ENCODE data around the gene BEAN1.

BEAN1 gene

DNA sequence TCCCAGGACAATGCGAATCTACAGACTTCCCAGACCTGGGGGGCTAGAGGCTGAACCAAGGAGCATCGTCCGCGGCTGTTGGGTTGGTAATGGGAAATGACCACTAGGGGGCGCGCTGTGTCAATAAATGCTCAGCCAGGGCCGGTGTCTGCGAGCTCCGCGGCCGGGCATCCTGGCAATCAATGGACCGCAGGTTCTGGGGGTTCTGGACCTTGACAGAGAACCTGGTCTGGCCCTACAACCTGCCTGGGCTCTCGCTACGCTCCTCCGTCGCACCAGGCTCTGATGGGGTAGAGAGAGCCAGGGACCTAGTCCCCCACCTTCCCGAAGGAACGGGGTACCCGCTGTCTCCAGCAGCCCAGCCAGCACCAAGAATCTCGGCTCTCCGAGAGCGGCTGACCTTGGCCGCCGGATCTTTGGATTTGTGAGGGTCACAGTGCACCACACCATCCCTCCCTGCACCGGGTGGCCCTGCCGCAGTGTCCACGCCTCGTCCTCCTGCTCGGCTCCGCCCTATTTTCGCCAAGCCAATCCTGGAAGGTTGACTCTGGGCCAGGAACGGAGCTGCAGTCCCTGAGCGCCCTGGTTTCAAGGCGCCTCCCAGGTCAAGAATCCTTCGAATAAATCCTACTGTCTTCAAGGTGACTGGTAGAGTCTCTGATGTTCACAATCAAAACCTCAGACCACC, 20.4 kb upstream of the BEAN1 start:
- Histone ChIP-seq H3K27ac (ENCODE audit: insufficient read depth, low read length, poor library complexity, severe bottlenecking) (no peak overlapping the region), H3K27me3 (replicated peaks; ENCODE audit: control insufficient read depth, insufficient read depth, low read length, poor library complexity, severe bottlenecking) (no peaks in the 10 kb centered on the region), H3K9me3 (ENCODE audit: control insufficient read depth, low read length) (no peaks in the 10 kb centered on the region), H3K4me1 (ENCODE audit: control insufficient read depth, insufficient read depth, low read length, poor library complexity, severe bottlenecking) (peaks cover 24% of the 10 kb centered on the region), H3K36me3 (ENCODE audit: control insufficient read depth, insufficient read depth, low read length) (peaks cover 3% of the 10 kb centered on the region), H3K4me3 (ENCODE audit: insufficient read depth, low read depth, low read length, poor library complexity, severe bottlenecking) (peak overlapping the region; percentile 58)
- DNase-seq: peak; percentile 65 to 80 (median 74)

DNA sequence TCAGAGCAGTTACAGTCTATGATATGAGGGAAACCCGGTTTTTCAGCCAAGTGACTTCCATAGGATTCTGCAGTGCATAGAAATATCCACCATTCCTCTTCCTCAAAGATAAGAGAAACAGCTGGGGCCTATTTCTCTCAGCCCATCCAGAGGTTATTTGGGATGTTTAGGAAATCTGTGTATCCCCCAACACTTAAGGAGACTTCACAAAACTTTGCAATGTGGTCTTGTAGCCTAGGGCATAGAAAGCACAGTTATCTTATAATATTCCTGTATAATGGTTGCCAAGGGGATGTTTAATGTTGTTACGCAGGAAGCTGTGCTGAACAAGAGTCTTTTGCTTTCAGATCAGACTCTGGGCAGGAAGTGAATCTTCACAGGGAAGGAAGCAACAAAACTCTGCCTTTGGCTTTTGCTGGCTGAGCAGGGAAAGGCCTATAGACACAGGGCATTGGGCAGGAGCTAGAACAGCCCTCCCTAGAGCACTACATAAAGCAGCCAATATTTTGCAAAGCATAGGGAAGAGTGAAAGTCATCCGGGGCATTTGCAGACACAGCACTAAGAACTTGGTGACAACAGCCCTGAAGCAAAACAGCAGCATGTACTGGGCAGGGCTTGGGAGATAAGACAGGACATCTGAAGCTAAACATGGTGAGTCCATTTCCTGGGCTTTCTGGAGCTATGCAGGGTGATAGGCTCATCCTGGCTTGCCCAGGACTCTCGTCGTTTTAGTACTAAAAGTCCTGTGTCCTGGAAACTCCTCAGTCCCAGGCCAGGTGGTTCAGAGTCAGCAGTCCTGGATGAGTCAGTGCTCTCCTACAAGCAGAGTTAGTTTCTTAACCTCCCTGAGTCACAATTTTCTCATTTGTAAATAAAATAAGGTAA, 18.7 kb upstream of the BEAN1 start:
- Histone ChIP-seq H3K4me1 (ENCODE audit: control insufficient read depth, insufficient read depth, low read length, poor library complexity, severe bottlenecking) (peaks cover 24% of the 10 kb centered on the region), H3K36me3 (ENCODE audit: control insufficient read depth, insufficient read depth, low read length) (peaks cover 3% of the 10 kb centered on the region), H3K9me3 (ENCODE audit: control insufficient read depth, low read length) (no peaks in the 10 kb centered on the region), H3K27ac (ENCODE audit: insufficient read depth, low read length, poor library complexity, severe bottlenecking) (peak overlapping the region; percentile 44), H3K27me3 (replicated peaks; ENCODE audit: control insufficient read depth, insufficient read depth, low read length, poor library complexity, severe bottlenecking) (no peaks in the 10 kb centered on the region), H3K4me3 (ENCODE audit: insufficient read depth, low read depth, low read length, poor library complexity, severe bottlenecking) (peak overlapping the region; percentile 35)
- DNase-seq: no peak

DNA sequence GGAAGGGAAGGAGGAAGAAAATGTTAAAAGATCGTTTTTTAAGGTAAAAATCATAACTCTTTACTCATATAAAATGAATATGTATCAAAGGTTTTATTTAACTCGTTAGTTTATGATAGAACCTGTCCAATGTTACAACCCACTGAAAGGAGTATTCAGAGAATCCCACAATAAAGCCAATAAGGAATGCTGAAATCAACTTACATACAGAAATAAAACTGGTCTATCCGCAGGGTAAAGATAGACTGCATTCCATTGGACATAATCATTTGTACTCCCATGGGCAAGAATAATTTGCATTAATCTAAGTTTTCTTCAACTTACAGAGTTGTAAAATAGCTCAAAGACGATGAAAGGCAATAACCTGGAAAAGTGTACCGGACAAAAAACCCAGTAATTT, 17.9 kb upstream of the BEAN1 start:
- no peaks in the 10 kb centered on the region for H3K27me3 ChIP-seq (replicated peaks; ENCODE audit: control insufficient read depth, insufficient read depth, low read length, poor library complexity, severe bottlenecking)
- H3K4me1 ChIP-seq (ENCODE audit: control insufficient read depth, insufficient read depth, low read length, poor library complexity, severe bottlenecking): peaks cover 24% of the 10 kb centered on the region
- peaks cover 3% of the 10 kb centered on the region for H3K36me3 ChIP-seq (ENCODE audit: control insufficient read depth, insufficient read depth, low read length)
- no peak overlapping the region for H3K4me3 ChIP-seq (ENCODE audit: insufficient read depth, low read depth, low read length, poor library complexity, severe bottlenecking)
- no peak for DNase-seq
- H3K27ac ChIP-seq (ENCODE audit: insufficient read depth, low read length, poor library complexity, severe bottlenecking): no peak overlapping the region
- H3K9me3 ChIP-seq (ENCODE audit: control insufficient read depth, low read length): no peaks in the 10 kb centered on the region

DNA sequence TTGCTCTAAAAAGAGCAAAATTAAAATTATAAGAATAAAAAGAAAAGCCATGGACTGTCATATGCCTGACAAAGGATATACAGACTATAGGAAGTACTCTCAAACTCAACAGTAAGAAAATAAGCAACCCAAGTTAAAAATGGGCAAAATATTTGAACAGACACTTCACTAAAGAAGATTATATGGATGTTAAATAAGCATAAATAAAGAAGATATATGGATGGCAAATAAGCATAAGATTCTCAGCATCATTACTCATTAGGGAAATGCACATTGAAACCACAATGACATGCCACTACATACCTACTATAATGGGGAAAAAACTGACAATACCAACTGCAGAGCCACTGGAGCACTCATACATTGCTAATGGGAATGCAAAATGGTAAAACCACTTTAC, 14.9 kb upstream of the BEAN1 start:
- no peak for DNase-seq

DNA sequence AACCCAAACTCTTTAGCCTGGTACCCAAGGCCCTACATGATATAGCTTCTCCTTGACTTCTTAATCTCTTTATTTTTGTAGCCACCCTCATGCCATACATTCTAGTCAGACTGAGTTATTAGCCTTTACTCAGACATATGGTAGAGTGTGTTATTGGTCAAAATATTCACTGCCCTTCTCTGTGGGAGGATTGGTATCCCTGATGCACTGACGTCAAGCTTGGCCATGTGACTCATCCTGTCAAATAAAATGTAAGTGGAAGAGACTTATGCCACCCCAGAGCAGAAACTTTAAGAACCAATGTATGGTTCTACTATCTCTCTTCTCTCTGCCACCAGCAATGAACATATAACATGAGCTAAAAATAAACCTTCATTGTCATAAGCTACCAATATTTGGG, 12.2 kb upstream of the BEAN1 start:
- no peak overlapping the region for H3K27ac ChIP-seq (ENCODE audit: insufficient read depth, low read length, poor library complexity, severe bottlenecking)
- DNase-seq: no peak
- no peaks in the 10 kb centered on the region for H3K27me3 ChIP-seq (replicated peaks; ENCODE audit: control insufficient read depth, insufficient read depth, low read length, poor library complexity, severe bottlenecking)
- H3K4me3 ChIP-seq (ENCODE audit: insufficient read depth, low read depth, low read length, poor library complexity, severe bottlenecking): no peak overlapping the region
- H3K4me1 ChIP-seq (ENCODE audit: control insufficient read depth, insufficient read depth, low read length, poor library complexity, severe bottlenecking): peaks cover under 1% of the 10 kb centered on the region
- H3K9me3 ChIP-seq (ENCODE audit: control insufficient read depth, low read length): no peaks in the 10 kb centered on the region
- H3K36me3 ChIP-seq (ENCODE audit: control insufficient read depth, insufficient read depth, low read length): peaks cover 3% of the 10 kb centered on the region

More for the DNA sequence above, 14.9 kb upstream of the BEAN1 start:
- no peaks in the 10 kb centered on the region for H3K27me3 ChIP-seq (replicated peaks; ENCODE audit: control insufficient read depth, insufficient read depth, low read length, poor library complexity, severe bottlenecking)
- no peak overlapping the region for H3K4me3 ChIP-seq (ENCODE audit: insufficient read depth, low read depth, low read length, poor library complexity, severe bottlenecking)
- peaks cover 20% of the 10 kb centered on the region for H3K4me1 ChIP-seq (ENCODE audit: control insufficient read depth, insufficient read depth, low read length, poor library complexity, severe bottlenecking)
- no peaks in the 10 kb centered on the region for H3K9me3 ChIP-seq (ENCODE audit: control insufficient read depth, low read length)
- peaks cover 3% of the 10 kb centered on the region for H3K36me3 ChIP-seq (ENCODE audit: control insufficient read depth, insufficient read depth, low read length)
- H3K27ac ChIP-seq (ENCODE audit: insufficient read depth, low read length, poor library complexity, severe bottlenecking): no peak overlapping the region

DNA sequence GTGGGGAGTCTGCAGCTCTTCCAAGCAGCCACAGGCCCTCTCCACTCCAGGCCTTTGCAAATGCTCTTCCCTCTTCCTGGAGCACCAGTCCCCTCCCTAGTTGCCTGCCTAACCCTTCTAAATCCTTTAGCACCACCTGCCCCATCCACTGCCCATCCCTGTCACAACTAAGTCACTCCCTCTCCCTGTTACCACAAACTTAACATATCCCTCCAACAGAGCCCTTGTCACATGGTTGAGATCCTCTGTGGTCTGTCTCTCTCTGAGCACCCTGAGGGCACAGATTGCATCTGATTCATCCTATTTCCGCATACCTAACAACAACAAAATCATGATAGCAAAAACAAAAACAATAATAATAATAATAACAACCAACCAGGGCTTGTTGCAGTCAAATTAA, 11.0 kb upstream of the BEAN1 start:
- DNase-seq: no peak
- H3K9me3 ChIP-seq (ENCODE audit: control insufficient read depth, low read length): no peaks in the 10 kb centered on the region
- no peaks in the 10 kb centered on the region for H3K36me3 ChIP-seq (ENCODE audit: control insufficient read depth, insufficient read depth, low read length)
- no peak overlapping the region for H3K4me3 ChIP-seq (ENCODE audit: insufficient read depth, low read depth, low read length, poor library complexity, severe bottlenecking)
- no peak overlapping the region for H3K27ac ChIP-seq (ENCODE audit: insufficient read depth, low read length, poor library complexity, severe bottlenecking)
- no peaks in the 10 kb centered on the region for H3K4me1 ChIP-seq (ENCODE audit: control insufficient read depth, insufficient read depth, low read length, poor library complexity, severe bottlenecking)
- H3K27me3 ChIP-seq (replicated peaks; ENCODE audit: control insufficient read depth, insufficient read depth, low read length, poor library complexity, severe bottlenecking): no peaks in the 10 kb centered on the region

DNA sequence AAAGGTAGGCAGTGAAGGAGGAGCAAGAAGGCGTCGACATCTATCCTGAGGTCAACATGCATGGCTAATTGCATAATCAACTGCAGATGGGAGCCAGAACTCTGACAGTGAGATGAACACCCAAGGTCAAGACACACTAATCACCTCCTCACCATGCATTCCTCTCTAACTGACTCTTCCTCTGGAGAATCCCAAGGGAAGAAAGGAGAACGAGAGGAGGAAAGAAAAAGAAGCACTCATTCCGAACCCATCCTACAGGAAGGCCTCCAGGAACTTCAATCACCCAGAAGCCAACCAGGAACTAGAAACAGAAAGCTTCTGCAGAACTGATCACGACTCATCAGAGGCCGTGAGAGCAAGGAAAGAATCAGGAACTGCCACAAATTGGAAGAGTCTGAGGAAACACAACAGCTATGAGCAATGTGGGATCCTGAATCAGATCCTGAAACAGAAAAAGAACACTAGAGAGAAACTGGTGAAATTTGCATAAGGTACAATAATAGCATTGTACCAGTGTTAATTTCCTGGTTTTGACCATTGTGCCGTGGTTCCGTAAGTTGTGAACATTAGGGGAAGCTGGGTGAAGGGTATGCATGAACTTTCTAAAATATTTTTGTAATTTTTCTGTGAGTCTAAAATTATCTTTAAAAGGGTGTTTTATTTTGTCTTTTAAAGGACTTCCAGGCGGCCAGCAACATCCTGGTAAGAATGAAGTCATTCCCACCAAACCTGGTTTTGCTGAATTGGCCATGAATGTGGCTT, 10.0 kb upstream of the BEAN1 start:
- DNase-seq: no peak
- H3K4me1 ChIP-seq (ENCODE audit: control insufficient read depth, insufficient read depth, low read length, poor library complexity, severe bottlenecking): no peaks in the 10 kb centered on the region
- no peaks in the 10 kb centered on the region for H3K36me3 ChIP-seq (ENCODE audit: control insufficient read depth, insufficient read depth, low read length)
- no peaks in the 10 kb centered on the region for H3K9me3 ChIP-seq (ENCODE audit: control insufficient read depth, low read length)
- no peak overlapping the region for H3K27ac ChIP-seq (ENCODE audit: insufficient read depth, low read length, poor library complexity, severe bottlenecking)
- no peak overlapping the region for H3K4me3 ChIP-seq (ENCODE audit: insufficient read depth, low read depth, low read length, poor library complexity, severe bottlenecking)
- H3K27me3 ChIP-seq (replicated peaks; ENCODE audit: control insufficient read depth, insufficient read depth, low read length, poor library complexity, severe bottlenecking): no peaks in the 10 kb centered on the region

DNA sequence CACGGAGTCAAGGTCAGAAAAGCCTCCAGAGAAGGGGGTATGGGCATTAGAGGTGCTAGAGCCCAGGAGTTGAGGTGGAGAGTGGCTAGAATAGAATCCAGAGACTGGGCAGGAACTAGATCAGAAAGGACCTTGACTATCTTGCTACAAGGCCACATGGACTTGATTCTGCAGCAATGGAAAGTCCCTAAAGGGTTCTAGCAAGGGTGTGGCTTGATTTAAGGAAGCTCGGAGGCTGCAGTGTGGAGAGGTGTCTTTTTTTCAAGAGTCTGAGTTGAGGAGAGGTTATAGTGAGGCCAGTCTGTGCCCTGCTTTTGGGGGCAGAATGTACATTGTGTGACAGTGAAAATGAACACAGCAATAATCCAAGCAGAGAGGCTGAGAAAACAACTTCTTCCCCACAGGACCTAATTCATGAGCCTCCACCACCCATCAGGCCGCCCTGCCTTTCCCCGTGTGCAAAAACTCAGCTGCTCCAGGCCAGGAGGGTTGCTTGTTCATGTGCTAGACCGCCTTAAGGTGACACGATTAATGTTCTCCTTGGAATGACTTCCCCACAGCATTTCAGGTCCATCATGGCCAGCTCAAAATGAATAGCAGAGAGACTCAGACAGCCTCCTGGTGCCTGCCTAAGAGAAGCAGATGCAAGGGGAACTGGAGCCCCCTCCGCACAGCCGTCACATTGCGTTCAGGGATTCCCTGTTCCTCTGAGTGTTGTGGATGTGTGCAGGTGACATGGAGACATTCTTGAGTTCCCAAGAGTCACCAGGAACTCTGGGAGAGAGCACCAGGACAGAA, 8.7 kb upstream of the BEAN1 start:
- Histone ChIP-seq H3K4me3 (ENCODE audit: insufficient read depth, low read depth, low read length, poor library complexity, severe bottlenecking) (no peak overlapping the region), H3K27ac (ENCODE audit: insufficient read depth, low read length, poor library complexity, severe bottlenecking) (no peak overlapping the region), H3K4me1 (ENCODE audit: control insufficient read depth, insufficient read depth, low read length, poor library complexity, severe bottlenecking) (no peaks in the 10 kb centered on the region), H3K9me3 (ENCODE audit: control insufficient read depth, low read length) (no peaks in the 10 kb centered on the region), H3K27me3 (replicated peaks; ENCODE audit: control insufficient read depth, insufficient read depth, low read length, poor library complexity, severe bottlenecking) (no peaks in the 10 kb centered on the region), H3K36me3 (ENCODE audit: control insufficient read depth, insufficient read depth, low read length) (no peaks in the 10 kb centered on the region)
- no peak for DNase-seq

DNA sequence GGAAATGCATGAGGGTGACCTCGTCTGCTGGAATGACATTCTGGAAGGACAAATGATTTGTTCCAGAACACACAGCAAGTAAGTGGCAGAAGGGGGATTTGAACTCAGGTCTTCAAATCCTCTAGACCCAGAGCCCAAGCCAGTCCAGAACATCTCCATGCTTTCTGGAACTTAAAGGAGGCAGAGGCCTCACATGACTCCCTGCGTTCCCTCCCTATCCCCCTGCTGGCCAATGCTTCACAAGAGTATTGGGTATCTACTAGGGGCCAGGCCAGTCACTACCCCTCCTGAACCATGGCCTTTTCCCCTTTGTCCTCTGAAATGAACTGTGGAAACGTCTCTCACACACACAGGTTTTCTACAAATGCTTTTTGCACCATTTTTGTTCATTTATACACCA, 7.6 kb upstream of the BEAN1 start:
- Histone ChIP-seq H3K27me3 (replicated peaks; ENCODE audit: control insufficient read depth, insufficient read depth, low read length, poor library complexity, severe bottlenecking) (no peaks in the 10 kb centered on the region), H3K9me3 (ENCODE audit: control insufficient read depth, low read length) (no peaks in the 10 kb centered on the region), H3K36me3 (ENCODE audit: control insufficient read depth, insufficient read depth, low read length) (no peaks in the 10 kb centered on the region), H3K27ac (ENCODE audit: insufficient read depth, low read length, poor library complexity, severe bottlenecking) (no peak overlapping the region), H3K4me1 (ENCODE audit: control insufficient read depth, insufficient read depth, low read length, poor library complexity, severe bottlenecking) (no peaks in the 10 kb centered on the region), H3K4me3 (ENCODE audit: insufficient read depth, low read depth, low read length, poor library complexity, severe bottlenecking) (no peak overlapping the region)
- DNase-seq: no peak
